Prostate gland (tissue), 2 donors: ENCODE data around the gene B4GALNT1. TPM values are rescaled to one million over a fixed set of nuclear protein-coding genes. Genes with fewer than 3 reads are reported as not detected.
A peak's percentile ranks its signal among the peaks of the same experiment; 100 is the strongest.

Experiments used
- DNase-seq: peaks from one replicate; pipeline ENCODE4 v3.0.0-alpha.2; 2019; ENCODE audit warnings: low spot score
- H3K27ac ChIP-seq, 2 donors: fragments of 200-600 bp; sonication (generic); 2 replicates each; pipeline ENCODE4 v1.5.1; 2017 to 2019
- H3K27me3 ChIP-seq: fragments of 200-600 bp; sonication (generic); replicated peaks from 2 replicates; pipeline ENCODE4 v1.5.1; 2019; ENCODE audit not compliant: insufficient read depth
- H3K36me3 ChIP-seq, 2 donors: fragments of 200-600 bp; sonication (generic); 1 replicate in 1 of 2; 2 replicates in 1 of 2; pipeline versions ENCODE4 v1.5.1 to v1.8.1; 2017 to 2019
- H3K4me1 ChIP-seq: fragments of 200-600 bp; sonication (generic); replicated peaks from 2 replicates; pipeline ENCODE4 v1.5.1; 2019
- H3K4me3 ChIP-seq, 2 donors: fragments of 200-600 bp; sonication (generic); 2 replicates each; pipeline ENCODE4 v1.5.1; 2017 to 2019
- H3K9me3 ChIP-seq: fragments of 200-600 bp; sonication (generic); 2 replicates; pipeline ENCODE4 v1.5.1; 2017
- CTCF ChIP-seq, 4 experiments: fragments of 200-600 bp in 2 of 4; fragments of 450-650 bp in 2 of 4; sonication (generic) in 2 of 4; IDR thresholded peaks; 1 replicate in 3 of 4; 2 replicates in 1 of 4; pipeline ENCODE4 v1.5.1; 2016 to 2019; ENCODE audit warnings: antibody characterized with exemption in 4 of 4, mild to moderate bottlenecking in 2 of 4, moderate library complexity in 2 of 4
- POLR2A ChIP-seq: fragments of 450-650 bp; IDR thresholded peaks from one replicate; pipeline ENCODE4 v1.6.1; 2016; ENCODE audit warnings: antibody characterized with exemption, mild to moderate bottlenecking
- POLR2AphosphoS5 ChIP-seq: sonication (generic); formaldehyde crosslinking; IDR thresholded peaks from one replicate; pipeline ENCODE4 v1.6.1; 2017; ENCODE audit warnings: antibody characterized with exemption
- WGBS: methylation state at CpG from one replicate; pipeline ENCODE4 v1.1.5; 2018; 5-methylcytosine and 5-hydroxymethylcytosine counted together
- intact Hi-C: fragments of 100-400 bp; cut with DNase I; formaldehyde crosslinking; loops from one replicate; pipeline ENCODE4 v1.14.2; 2022
- total RNA-seq, 2 donors: library from RNA; depleted of rRNA; stranded (reverse); fragments of >200 nt; gene quantifications; one replicate each; pipeline ENCODE4 v1.1.0, GENCODE V29; 2016

The B4GALNT1 gene
- total RNA-seq, 2 donors from 2014 or later = 2.2 to 6.7 TPM

- H3K36me3 ChIP-seq = no peaks in the 10 kb centered on the region
- no peaks in the 10 kb centered on the region for H3K9me3 ChIP-seq
- intact Hi-C loops = no loop called here
- H3K27me3 ChIP-seq = no peaks in the 10 kb centered on the region
- H3K4me3 ChIP-seq = no peak overlapping the region
- no peaks in the 10 kb centered on the region for H3K4me1 ChIP-seq
- no peak for DNase-seq
- TF ChIP-seq POLR2AphosphoS5 = no peak
- no peak for TF ChIP-seq CTCF (IDR thresholded peaks at IDR 0.05)
- TF ChIP-seq POLR2A = no peak
- no peak overlapping the region for H3K27ac ChIP-seq
These were observed 30.5 kb downstream of the B4GALNT1 start for GRCh38 chr12:57602544-57602943.

GRCh38 chr12:57600395-57600794, 32.6 kb downstream of the B4GALNT1 start:
- H3K4me1 ChIP-seq = no peaks in the 10 kb centered on the region
- 68% methylated on average over 2 of the region's 2 CpGs for WGBS
- no peak for DNase-seq
- H3K27ac ChIP-seq = no peak overlapping the region
- no peak overlapping the region for H3K4me3 ChIP-seq
- H3K9me3 ChIP-seq = no peaks in the 10 kb centered on the region
- intact Hi-C loops = no loop called here
- TF ChIP-seq POLR2A = no peak
- TF ChIP-seq CTCF (IDR thresholded peaks at IDR 0.05) = no peak
- TF ChIP-seq POLR2AphosphoS5 = no peak
- H3K36me3 ChIP-seq = no peaks in the 10 kb centered on the region
- no peaks in the 10 kb centered on the region for H3K27me3 ChIP-seq

- Histone ChIP-seq H3K9me3 (no peaks in the 10 kb centered on the region), H3K4me1 (peaks cover 12% of the 10 kb centered on the region), H3K27me3 (no peaks in the 10 kb centered on the region), H3K27ac (no peak overlapping the region), H3K36me3 (no peaks in the 10 kb centered on the region), H3K4me3 (no peak overlapping the region)
- intact Hi-C loops = no loop called here
- WGBS = 73% methylated on average over 4 of the region's 4 CpGs
- no peak for DNase-seq
- TF ChIP-seq POLR2A (no peak), POLR2AphosphoS5 (no peak), CTCF (IDR thresholded peaks at IDR 0.05) (no peak)
These were observed 39.8 kb downstream of the B4GALNT1 start for GRCh38 chr12:57593187-57593586.

GRCh38 chr12:57592551-57593165, 40.3 kb downstream of the B4GALNT1 start:
- Histone ChIP-seq H3K36me3 (no peaks in the 10 kb centered on the region), H3K27me3 (no peaks in the 10 kb centered on the region), H3K27ac (no peak overlapping the region), H3K4me3 (no peak overlapping the region), H3K9me3 (no peaks in the 10 kb centered on the region), H3K4me1 (peaks cover 12% of the 10 kb centered on the region)
- TF ChIP-seq CTCF (IDR thresholded peaks at IDR 0.05) (no peak), POLR2A (no peak), POLR2AphosphoS5 (no peak)
- DNase-seq = no peak
- intact Hi-C loops = no loop called here
- 73% methylated on average over 2 of the region's 2 CpGs for WGBS

- intact Hi-C loops = no loop called here
- WGBS = 27% methylated on average over 10 of the region's 10 CpGs
- Histone ChIP-seq H3K4me1 (peaks cover 12% of the 10 kb centered on the region), H3K4me3 (peak overlapping the region; percentile 95 to 98), H3K36me3 (no peaks in the 10 kb centered on the region), H3K27me3 (no peaks in the 10 kb centered on the region), H3K27ac (peak overlapping the region; percentile 72 to 83), H3K9me3 (no peaks in the 10 kb centered on the region)
- no peak for DNase-seq
- TF ChIP-seq POLR2A (no peak), POLR2AphosphoS5 (no peak), CTCF (IDR thresholded peaks at IDR 0.05) (no peak)
These were observed 41.1 kb downstream of the B4GALNT1 start for GRCh38 chr12:57591782-57592325.
